Breast epithelium (tissue), 4 donors: ENCODE measurements around the gene NEK1. TPM values are rescaled to one million over a fixed set of nuclear protein-coding genes. Genes with fewer than 3 reads are reported as not detected.

Experiments
- DNase-seq, 2 donors: peaks; one replicate each; pipeline ENCODE4 v3.0.0-alpha.2; 2019; ENCODE audit warnings: low spot score in 2 of 2
- H3K27ac ChIP-seq, 2 donors: fragments of 200-600 bp; sonication (generic) in 1 of 2; one replicate each; pipeline ENCODE4 v1.5.1; 2016 to 2019; ENCODE audit warnings: mild to moderate bottlenecking in 1 of 2
- H3K27me3 ChIP-seq, 2 donors: fragments of 200-600 bp; sonication (generic) in 1 of 2; one replicate each; pipeline versions ENCODE4 v1.5.1 to v1.6.0; 2017 to 2019; ENCODE audit warnings: control low read depth in 1 of 2, mild to moderate bottlenecking in 1 of 2
- H3K36me3 ChIP-seq: fragments of 200-600 bp; one replicate; pipeline ENCODE4 v1.5.1; 2019
- H3K4me1 ChIP-seq, 2 donors: fragments of 200-600 bp; sonication (generic); one replicate each; pipeline ENCODE4 v1.5.1; 2016 to 2019; ENCODE audit warnings: control low read depth in 1 of 2
- H3K4me3 ChIP-seq, 3 donors: fragments of 200-600 bp; sonication (generic); 1 replicate in 2 of 3; 2 replicates in 1 of 3; pipeline ENCODE4 v1.5.1; 2016 to 2019; ENCODE audit warnings: mild to moderate bottlenecking in 3 of 3, moderate library complexity in 2 of 3
- H3K9me3 ChIP-seq, 2 donors: fragments of 200-600 bp; sonication (generic) in 1 of 2; one replicate each; pipeline ENCODE4 v1.5.1; 2016 to 2019; ENCODE audit warnings: control low read depth in 1 of 2
- POLR2A ChIP-seq: fragments of 450-650 bp; IDR thresholded peaks from one replicate; pipeline ENCODE4 v1.6.1; 2016; ENCODE audit warnings: antibody characterized with exemption, mild to moderate bottlenecking, moderate library complexity
- POLR2AphosphoS5 ChIP-seq, 3 donors: sonication (generic); formaldehyde crosslinking; IDR thresholded peaks; one replicate each; pipeline ENCODE4 v1.6.1; 2017; ENCODE audit warnings: antibody characterized with exemption in 3 of 3
- intact Hi-C: fragments of 100-400 bp; cut with DNase I; formaldehyde crosslinking; loops from one replicate; pipeline ENCODE4 v1.15.1; 2023; ENCODE audit warnings: low total_unique reads
- total RNA-seq, 3 donors: library from RNA; depleted of rRNA; stranded (reverse); fragments of >200 nt; gene quantifications; one replicate each; pipeline ENCODE4 v1.1.0, GENCODE V29; 2016
- TF ChIP-seq, protein P1 (sequence below), 3 donors: fragments of 450-650 bp; IDR thresholded peaks; one replicate each; pipeline ENCODE4 v1.5.1; 2016 to 2017; ENCODE audit warnings: antibody characterized with exemption in 3 of 3, mild to moderate bottlenecking in 3 of 3, moderate library complexity in 3 of 3

Gene NEK1
- total RNA-seq, 3 donors from 2014 or later: 14.4 to 18.1 (median 14.7) TPM

DNA sequence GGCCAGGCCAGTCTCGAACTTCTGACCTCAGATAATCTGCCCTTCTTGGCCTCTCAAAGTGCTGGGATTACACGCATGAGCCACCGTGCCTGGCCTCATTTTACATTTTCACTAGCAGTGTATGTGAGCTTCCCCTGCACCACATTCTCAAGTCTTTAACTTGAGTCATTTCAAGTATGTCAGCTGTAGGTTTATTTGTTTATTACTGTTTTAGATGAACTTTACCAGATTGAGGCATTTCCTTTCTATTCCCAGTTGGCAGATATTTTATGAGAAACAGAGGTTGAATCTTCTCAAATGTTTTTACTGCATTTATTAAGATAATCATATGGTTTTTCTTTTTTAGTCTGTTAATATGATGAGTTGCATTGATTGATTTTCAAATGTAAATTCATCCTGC, 227.0 kb downstream of the NEK1 start:
- Histone ChIP-seq H3K9me3 (peaks cover 4 to 11% of the 10 kb centered on the region in 2 donors), H3K4me1 (no peaks in the 10 kb centered on the region), H3K27ac (no peak overlapping the region), H3K27me3 (no peaks in the 10 kb centered on the region), H3K4me3 (no peak overlapping the region), H3K36me3 (no peaks in the 10 kb centered on the region)
- TF ChIP-seq POLR2AphosphoS5 (IDR thresholded peaks at IDR 0.05) (no peak), POLR2A (no peak)
- TF ChIP-seq, protein P1, sequence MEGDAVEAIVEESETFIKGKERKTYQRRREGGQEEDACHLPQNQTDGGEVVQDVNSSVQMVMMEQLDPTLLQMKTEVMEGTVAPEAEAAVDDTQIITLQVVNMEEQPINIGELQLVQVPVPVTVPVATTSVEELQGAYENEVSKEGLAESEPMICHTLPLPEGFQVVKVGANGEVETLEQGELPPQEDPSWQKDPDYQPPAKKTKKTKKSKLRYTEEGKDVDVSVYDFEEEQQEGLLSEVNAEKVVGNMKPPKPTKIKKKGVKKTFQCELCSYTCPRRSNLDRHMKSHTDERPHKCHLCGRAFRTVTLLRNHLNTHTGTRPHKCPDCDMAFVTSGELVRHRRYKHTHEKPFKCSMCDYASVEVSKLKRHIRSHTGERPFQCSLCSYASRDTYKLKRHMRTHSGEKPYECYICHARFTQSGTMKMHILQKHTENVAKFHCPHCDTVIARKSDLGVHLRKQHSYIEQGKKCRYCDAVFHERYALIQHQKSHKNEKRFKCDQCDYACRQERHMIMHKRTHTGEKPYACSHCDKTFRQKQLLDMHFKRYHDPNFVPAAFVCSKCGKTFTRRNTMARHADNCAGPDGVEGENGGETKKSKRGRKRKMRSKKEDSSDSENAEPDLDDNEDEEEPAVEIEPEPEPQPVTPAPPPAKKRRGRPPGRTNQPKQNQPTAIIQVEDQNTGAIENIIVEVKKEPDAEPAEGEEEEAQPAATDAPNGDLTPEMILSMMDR (IDR thresholded peaks at IDR 0.05): no peak
- no peak for DNase-seq
- intact Hi-C loops: no loop called here

DNA sequence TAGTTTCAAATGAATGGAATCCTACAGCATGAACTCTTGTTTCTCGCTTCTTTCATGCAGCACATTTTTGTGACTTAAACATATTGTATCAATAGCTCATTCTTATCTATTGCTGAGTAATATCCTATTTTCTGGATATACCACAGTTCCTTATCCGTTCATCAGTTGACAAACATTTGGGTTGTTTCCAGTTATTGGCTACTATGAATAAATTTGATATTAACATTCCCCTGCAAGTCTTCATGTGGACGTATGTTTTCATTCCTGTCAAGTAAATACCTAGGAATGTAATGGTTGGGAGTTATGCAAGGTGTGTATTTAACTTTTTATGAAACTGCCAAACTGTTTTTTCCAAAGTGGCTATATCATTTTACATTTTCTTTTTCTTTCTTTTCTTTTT, 227.6 kb downstream of the NEK1 start:
- TF ChIP-seq POLR2A (no peak), POLR2AphosphoS5 (IDR thresholded peaks at IDR 0.05) (no peak)
- TF ChIP-seq, protein P1 (IDR thresholded peaks at IDR 0.05): no peak

DNA sequence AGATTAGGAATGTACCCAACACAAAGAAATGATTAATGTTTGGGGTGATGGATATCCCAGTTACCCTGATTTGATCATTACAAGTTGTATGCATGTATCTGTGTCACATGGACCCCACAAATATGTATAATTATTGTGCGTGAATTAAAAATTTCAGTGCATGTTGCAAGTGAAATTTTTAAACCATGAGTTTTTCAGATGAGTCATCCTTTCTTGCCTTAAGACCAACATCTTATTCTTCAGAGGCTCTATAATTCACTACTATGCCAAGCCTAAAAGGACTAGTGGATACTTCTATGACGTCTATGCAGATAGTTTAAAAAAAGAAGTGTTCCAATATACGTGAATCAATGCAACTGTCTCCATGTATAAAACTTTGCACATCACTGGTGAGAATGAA, 228.7 kb downstream of the NEK1 start:
- H3K4me1 ChIP-seq: no peaks in the 10 kb centered on the region
- H3K27me3 ChIP-seq: no peaks in the 10 kb centered on the region
- no peaks in the 10 kb centered on the region for H3K36me3 ChIP-seq
- TF ChIP-seq POLR2AphosphoS5 (IDR thresholded peaks at IDR 0.05) (no peak), POLR2A (no peak)
- TF ChIP-seq, protein P1 (IDR thresholded peaks at IDR 0.05): no peak
- H3K4me3 ChIP-seq: no peak overlapping the region
- H3K9me3 ChIP-seq: peaks cover 8 to 14% of the 10 kb centered on the region in 2 donors
- no peak for DNase-seq
- H3K27ac ChIP-seq: no peak overlapping the region
- intact Hi-C loops: no loop called here

More for the DNA sequence above, 227.6 kb downstream of the NEK1 start:
- Histone ChIP-seq H3K4me3 (no peak overlapping the region), H3K36me3 (no peaks in the 10 kb centered on the region), H3K9me3 (peaks cover 8 to 11% of the 10 kb centered on the region in 2 donors), H3K27ac (no peak overlapping the region), H3K4me1 (no peaks in the 10 kb centered on the region), H3K27me3 (no peaks in the 10 kb centered on the region)
- DNase-seq: no peak
- intact Hi-C loops: no loop called here

DNA sequence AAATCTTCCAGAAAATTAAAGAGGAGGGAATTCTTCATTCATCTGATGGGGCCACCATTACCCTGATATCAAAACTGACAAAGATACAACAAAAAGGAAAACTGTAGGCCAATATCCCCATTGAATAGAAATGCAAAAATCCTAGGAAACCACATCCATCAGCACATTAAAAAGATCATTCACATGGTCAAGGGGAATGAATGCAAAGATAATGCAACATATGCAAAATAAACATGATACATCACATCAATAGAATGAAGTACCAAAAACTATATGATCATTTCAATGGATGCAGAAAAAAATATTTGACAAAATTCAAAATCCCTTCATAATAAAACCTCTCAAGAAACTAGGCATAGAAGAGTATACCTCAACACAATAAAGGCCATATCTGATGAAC, 232.7 kb downstream of the NEK1 start:
- intact Hi-C loops: no loop called here
- Histone ChIP-seq H3K4me3 (no peak overlapping the region), H3K27ac (no peak overlapping the region), H3K4me1 (no peaks in the 10 kb centered on the region), H3K36me3 (no peaks in the 10 kb centered on the region), H3K9me3 (peaks cover 26 to 47% of the 10 kb centered on the region in 2 donors), H3K27me3 (no peaks in the 10 kb centered on the region)
- TF ChIP-seq POLR2AphosphoS5 (IDR thresholded peaks at IDR 0.05) (no peak), POLR2A (no peak)
- TF ChIP-seq, protein P1 (IDR thresholded peaks at IDR 0.05): no peak
- no peak for DNase-seq

DNA sequence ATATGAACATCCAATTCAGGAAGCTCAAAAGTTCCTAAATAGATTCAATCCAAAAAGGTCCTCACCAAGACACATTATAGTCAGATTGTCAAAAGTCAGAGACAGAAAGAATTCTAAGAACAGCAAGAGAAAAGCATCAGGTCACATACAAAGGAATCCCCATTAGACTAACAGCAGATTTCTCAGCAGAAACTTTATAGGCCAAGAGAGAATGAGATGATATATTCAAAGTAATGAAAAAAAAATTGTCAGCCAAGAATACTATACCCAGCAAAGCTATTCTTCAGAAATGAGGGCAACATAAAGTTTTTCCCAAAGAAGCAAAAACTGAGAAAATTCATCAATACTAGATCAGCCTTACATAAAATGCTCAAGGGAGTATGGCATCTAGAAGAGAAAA, 235.0 kb downstream of the NEK1 start:
- TF ChIP-seq, protein P1 (IDR thresholded peaks at IDR 0.05): no peak
- no peak for TF ChIP-seq POLR2AphosphoS5 (IDR thresholded peaks at IDR 0.05)
- no peak for TF ChIP-seq POLR2A
- H3K4me3 ChIP-seq: no peak overlapping the region
- no peaks in the 10 kb centered on the region for H3K27me3 ChIP-seq
- H3K36me3 ChIP-seq: no peaks in the 10 kb centered on the region
- peaks cover 25 to 47% of the 10 kb centered on the region in 2 donors for H3K9me3 ChIP-seq
- H3K4me1 ChIP-seq: no peaks in the 10 kb centered on the region
- no peak for DNase-seq
- no peak overlapping the region for H3K27ac ChIP-seq
- intact Hi-C loops: no loop called here
